ENCODE results near the gene KCTD2. TPM values are rescaled to one million over a fixed set of nuclear protein-coding genes. Genes with fewer than 3 reads are reported as not detected.

The KCTD2 gene
- total RNA-seq, result 19.5 and 20.2 TPM in 2 replicates

GRCh38 chr17:75046407-75047289 is at the start of gene KCTD2, which contains the start of gene ATP5PD:
KCTD2 (plus strand) TSS chr17:75047225; CDS start chr17:75047251, 26 bp downstream.
ATP5PD (minus strand) TSS chr17:75046969; CDS start chr17:75042650, 4,319 bp downstream.
- peaks cover 37% of the 10 kb centered on the region for H3K4me1 Mint-ChIP-seq
- intact Hi-C loops (cut with micrococcal nuclease), result loop anchor here (1.0 to 2.0 kb wide), 10 partner anchors 12 to 214 kb away; partner anchors contain the start of genes ARMC7, CDR2L, FDXR and GGA3
- H3K4me3 Mint-ChIP-seq, result peak within 1 kb of the TSS; percentile 97

DNA sequence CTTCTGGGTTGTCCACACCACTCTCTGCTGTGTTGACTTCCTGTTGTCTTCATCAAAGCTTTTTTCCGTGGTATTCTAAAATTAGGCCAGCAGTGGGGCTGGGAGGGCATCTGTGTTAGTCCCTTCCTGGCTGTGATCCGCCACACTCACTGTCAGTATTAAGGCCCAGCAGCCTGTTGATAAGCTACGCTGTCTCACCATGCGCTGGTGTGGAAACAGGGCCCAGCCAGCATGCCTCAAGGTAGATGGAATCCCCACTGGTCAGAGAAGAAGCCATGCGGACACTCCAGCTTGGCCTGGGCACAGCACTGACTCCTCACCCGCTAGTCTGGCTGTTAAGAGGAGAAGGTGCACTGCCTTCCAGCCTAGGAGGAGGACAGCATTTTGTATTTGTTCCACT is 48.2 kb upstream of the KCTD2 start:
- intact Hi-C loops (cut with micrococcal nuclease), result no loop called here
- Mint-ChIP-seq H3K27me3 (peaks cover 2% of the 10 kb centered on the region), H3K4me3 (no peak overlapping the region), H3K27ac (no peak overlapping the region), H3K36me3 (ENCODE audit: low read depth) (no peaks in the 10 kb centered on the region), H3K9me3 (no peaks in the 10 kb centered on the region), H3K4me1 (no peaks in the 10 kb centered on the region)
- ChIA-PET POLR2A (no interaction called here), CTCF (no interaction called here)
- DNase-seq (no peak), ATAC-seq (ENCODE audit: low read depth) (no peak)
- no peak for TF ChIP-seq CTCF (IDR thresholded peaks at IDR 0.05)

More at GRCh38 chr17:75046407-75047289, at the start of gene KCTD2, which contains the start of gene ATP5PD:
- ATAC-seq (ENCODE audit: low read depth), result peak; percentile 95
- Mint-ChIP-seq H3K27me3 (no peaks in the 10 kb centered on the region), H3K27ac (peak within 1 kb of the TSS; percentile 86), H3K36me3 (ENCODE audit: low read depth) (peaks cover 29% of the 10 kb centered on the region), H3K9me3 (no peaks in the 10 kb centered on the region)
- peak; percentile 91 for DNase-seq
- POLR2A ChIA-PET, result interaction anchor here (0.5 to 3.9 kb wide), 11 partner anchors 11 to 173 kb away, joined by 3 to 31 read pairs (median 3); partner anchors contain the start of genes ARMC7, FDXR, MRPL58 and NUP85
- CTCF ChIA-PET, result interaction anchor here (1.1 to 1.7 kb wide), 6 partner anchors 14 to 155 kb away, joined by 3 to 7 read pairs (median 4); partner anchors contain the start of genes MRPL58 and NT5C
- TF ChIP-seq CTCF (IDR thresholded peaks at IDR 0.05), result no peak

DNA sequence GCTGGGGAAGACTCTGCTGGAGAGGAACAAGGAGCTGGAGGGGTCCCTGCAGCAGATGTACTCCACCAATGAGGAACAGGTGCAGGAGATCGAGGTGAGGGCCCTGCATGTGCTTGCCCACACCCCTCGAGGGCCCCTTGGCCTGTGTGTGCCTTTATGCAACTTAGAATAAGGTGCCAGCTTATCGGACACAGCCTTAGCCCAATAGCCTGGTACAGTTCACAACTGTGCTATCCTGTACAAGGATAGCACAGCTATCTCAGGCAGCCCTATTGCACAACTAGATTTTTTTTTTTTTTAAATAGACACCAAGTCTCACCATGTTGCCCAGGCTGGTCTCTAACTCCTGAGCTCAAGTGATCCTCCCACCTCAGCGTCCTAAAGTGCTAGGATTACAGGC is 47.5 kb upstream of the KCTD2 start:
- POLR2A ChIA-PET, result no interaction called here
- no peaks in the 10 kb centered on the region for H3K36me3 Mint-ChIP-seq (ENCODE audit: low read depth)
- H3K9me3 Mint-ChIP-seq, result no peaks in the 10 kb centered on the region
- TF ChIP-seq CTCF (IDR thresholded peaks at IDR 0.05), result no peak
- peaks cover 2% of the 10 kb centered on the region for H3K27me3 Mint-ChIP-seq
- CTCF ChIA-PET, result no interaction called here
- ATAC-seq (ENCODE audit: low read depth), result no peak
- DNase-seq, result no peak
- intact Hi-C loops (cut with micrococcal nuclease), result no loop called here
- no peak overlapping the region for H3K27ac Mint-ChIP-seq
- no peaks in the 10 kb centered on the region for H3K4me1 Mint-ChIP-seq
- no peak overlapping the region for H3K4me3 Mint-ChIP-seq

DNA sequence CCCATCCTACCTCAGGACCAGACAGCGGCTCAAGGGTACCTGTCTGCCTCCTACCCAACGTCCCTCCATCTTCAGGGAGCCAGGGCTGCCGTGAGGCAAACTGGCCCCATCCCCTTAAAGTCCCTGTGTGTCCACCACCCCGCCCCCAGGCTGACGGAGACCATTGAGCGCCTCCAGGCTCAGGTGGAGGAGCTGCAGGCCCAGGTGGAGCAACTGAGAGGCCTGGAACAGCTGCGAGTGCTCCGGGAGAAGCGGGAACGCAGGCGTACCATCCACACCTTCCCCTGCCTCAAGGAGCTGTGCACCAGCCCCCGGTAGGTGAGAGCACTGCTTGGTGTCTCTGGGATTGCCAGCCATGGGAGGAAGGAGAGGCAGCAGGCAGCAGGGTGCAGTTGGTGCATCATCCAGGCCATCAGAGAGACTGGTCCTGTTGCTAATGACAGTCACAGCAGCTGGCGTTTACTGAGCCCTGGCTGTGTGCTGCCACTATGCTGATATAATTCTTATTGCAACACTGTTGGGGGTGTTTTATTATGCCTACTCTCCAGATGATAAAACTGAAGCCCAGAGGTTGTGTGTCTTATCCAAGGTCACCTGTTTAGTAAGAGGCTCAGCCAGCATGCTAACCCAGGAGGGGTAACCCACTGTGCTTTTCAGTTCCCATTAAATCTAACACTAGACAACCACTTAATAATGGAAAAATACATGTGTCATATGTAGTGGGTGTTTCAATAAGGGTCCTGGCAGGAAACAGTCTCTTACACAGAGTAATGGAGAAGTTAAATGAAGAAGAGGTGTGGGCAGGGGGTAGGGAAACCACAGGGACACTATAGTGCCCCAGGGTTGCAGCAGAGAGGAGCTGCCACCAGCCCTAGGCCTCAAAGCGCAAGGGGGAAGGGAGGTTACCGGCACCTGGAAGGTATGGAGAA is 44.8 kb upstream of the KCTD2 start:
- DNase-seq, result no peak
- Mint-ChIP-seq H3K36me3 (ENCODE audit: low read depth) (no peaks in the 10 kb centered on the region), H3K9me3 (no peaks in the 10 kb centered on the region), H3K27ac (no peak overlapping the region), H3K4me3 (no peak overlapping the region), H3K27me3 (peaks cover 5% of the 10 kb centered on the region), H3K4me1 (no peaks in the 10 kb centered on the region)
- CTCF ChIA-PET, result no interaction called here
- no peak for TF ChIP-seq CTCF (IDR thresholded peaks at IDR 0.05)
- intact Hi-C loops (cut with micrococcal nuclease), result no loop called here
- ATAC-seq (ENCODE audit: low read depth), result no peak
- POLR2A ChIA-PET, result no interaction called here

Measured in activated B cell treated with CpG ODN at 0.5 μM for 24 hours (primary cell).